Smooth muscle cell (in vitro differentiated cells): Measurements from ENCODE around the gene FMO2. TPM values are rescaled to one million over a fixed set of nuclear protein-coding genes. Genes with fewer than 3 reads are reported as not detected.

Experiments used
- DNase-seq: peaks from one replicate; lab custom pipeline; 2025; ENCODE audit not compliant: unreplicated experiment; lab: John Stamatoyannopoulos, UW
- H2AFZ ChIP-seq: fragments of 200-600 bp; sonication (generic); 2 replicates; pipeline ENCODE4 v1.6.0; 2016; ENCODE audit warnings: antibody characterized with exemption, low read depth, mild to moderate bottlenecking
- H3F3A ChIP-seq: fragments of 200-600 bp; sonication (generic); 2 replicates; pipeline ENCODE4 v1.6.0; 2017; ENCODE audit warnings: antibody characterized with exemption, low read depth
- H3K27ac ChIP-seq: fragments of 200-600 bp; sonication (generic); 2 replicates; pipeline ENCODE4 v1.5.1; 2016; ENCODE audit warnings: low read depth, mild to moderate bottlenecking
- H3K27me3 ChIP-seq: fragments of 200-600 bp; sonication (generic); 2 replicates; pipeline ENCODE4 v1.6.1; 2016; ENCODE audit warnings: low read depth, mild to moderate bottlenecking
- H3K36me3 ChIP-seq: fragments of 200-600 bp; sonication (generic); 2 replicates; pipeline ENCODE4 v1.5.1; 2016; ENCODE audit warnings: low read depth
- H3K4me1 ChIP-seq: fragments of 200-600 bp; sonication (generic); 2 replicates; pipeline ENCODE4 v1.5.1; 2016; ENCODE audit warnings: low read depth
- H3K4me2 ChIP-seq: fragments of 200-600 bp; sonication (generic); 2 replicates; pipeline ENCODE4 v1.6.0; 2016; ENCODE audit warnings: mild to moderate bottlenecking
- H3K4me3 ChIP-seq: fragments of 200-600 bp; sonication (generic); 2 replicates; pipeline ENCODE4 v1.5.1; 2016; ENCODE audit warnings: mild to moderate bottlenecking
- H3K79me2 ChIP-seq: fragments of 200-600 bp; sonication (generic); 2 replicates; pipeline ENCODE4 v1.6.0; 2016; ENCODE audit warnings: low read depth, mild to moderate bottlenecking
- H3K9ac ChIP-seq: fragments of 200-600 bp; sonication (generic); 2 replicates; pipeline ENCODE4 v1.6.0; 2016; ENCODE audit warnings: low read depth
- H3K9me3 ChIP-seq: fragments of 200-600 bp; sonication (generic); replicated peaks from 2 replicates; pipeline ENCODE4 v1.5.1; 2016; ENCODE audit warnings: low read depth
- H4K20me1 ChIP-seq: fragments of 200-600 bp; sonication (generic); 2 replicates; pipeline ENCODE4 v1.6.0; 2016; ENCODE audit warnings: low read depth
- CTCF ChIP-seq: fragments of 200-600 bp; sonication (generic); IDR thresholded peaks from 2 replicates; pipeline ENCODE4 v1.5.1; 2017; ENCODE audit warnings: borderline replicate concordance, mild to moderate bottlenecking, antibody characterized with exemption; ENCODE audit not compliant: insufficient read depth, poor library complexity, severe bottlenecking
- WGBS: methylation state at CpG from one replicate; pipeline ENCODE4 v1.1.7; 2016; ENCODE audit warnings: low lambda C conversion rate; 5-methylcytosine and 5-hydroxymethylcytosine counted together
- polyA plus RNA-seq: library from polyadenylated mRNA; unstranded; fragments of >200 nt; fragmentation: Nextera tagmentation; extraction: Ambion mirVana; gene quantifications from 2 replicates; pipeline ENCODE4 v1.2.1, GENCODE V29; 2016
- total RNA-seq: library from RNA; depleted of rRNA; stranded (reverse); fragments of >200 nt; gene quantifications from 2 replicates; pipeline ENCODE4 v1.2.3, GENCODE V29; 2014

FMO2 gene
- total and polyA plus RNA-seq, 2 experiments from 2014 or later, result not detected

GRCh38 chr1:171219346-171220080, 34.4 kb downstream of the FMO2 start:
- 11% methylated on average over 2 of the region's 2 CpGs for WGBS

DNA sequence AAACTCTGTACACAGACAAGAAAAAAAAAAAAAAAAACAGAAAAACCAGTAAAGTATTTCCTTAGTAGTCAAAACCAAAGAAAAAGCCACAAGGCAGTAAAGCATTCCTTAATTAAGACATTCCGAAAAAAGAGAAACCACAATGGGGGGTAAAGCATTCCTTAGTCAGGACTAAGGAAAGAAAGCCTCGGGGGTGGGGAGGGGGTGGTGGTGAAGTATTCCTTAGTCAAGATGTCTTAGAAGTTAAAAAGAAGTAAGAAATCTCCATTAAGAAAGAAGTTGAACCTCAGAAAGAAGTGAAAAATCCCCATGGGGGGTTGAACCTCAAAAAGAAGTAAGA, 35.0 kb downstream of the FMO2 start:
- Histone ChIP-seq H4K20me1 (no peaks in the 10 kb centered on the region), H3K4me3 (peak overlapping the region; percentile 47), H3K27me3 (no peaks in the 10 kb centered on the region), H3K9ac (peak overlapping the region; percentile 81), H3K36me3 (no peaks in the 10 kb centered on the region), H3K27ac (peak overlapping the region; percentile 95), H3K4me2 (peak overlapping the region; percentile 91), H3K9me3 (no peaks in the 10 kb centered on the region), H2AFZ (peak overlapping the region; percentile 94), H3F3A (peaks cover 8% of the 10 kb centered on the region), H3K4me1 (peaks cover 48% of the 10 kb centered on the region), H3K79me2 (no peaks in the 10 kb centered on the region)
- DNase-seq, result no peak
- TF ChIP-seq CTCF, result no peak
- 1% methylated on average over 2 of the region's 2 CpGs for WGBS

More at GRCh38 chr1:171219346-171220080, 34.4 kb downstream of the FMO2 start:
- Histone ChIP-seq H3F3A (peaks cover 8% of the 10 kb centered on the region), H3K9ac (no peak overlapping the region), H3K27me3 (no peaks in the 10 kb centered on the region), H3K4me3 (peak overlapping the region; percentile 47), H4K20me1 (no peaks in the 10 kb centered on the region), H3K4me2 (peak overlapping the region; percentile 91), H3K4me1 (peaks cover 48% of the 10 kb centered on the region), H3K79me2 (no peaks in the 10 kb centered on the region), H3K36me3 (no peaks in the 10 kb centered on the region), H3K9me3 (no peaks in the 10 kb centered on the region), H3K27ac (peak overlapping the region; percentile 95), H2AFZ (peak overlapping the region; percentile 15)
- DNase-seq, result no peak
- TF ChIP-seq CTCF, result no peak

GRCh38 chr1:171220581-171221054, 35.5 kb downstream of the FMO2 start:
- peaks cover 48% of the 10 kb centered on the region for H3K4me1 ChIP-seq
- no peaks in the 10 kb centered on the region for H3K79me2 ChIP-seq
- H3K4me3 ChIP-seq, result peak overlapping the region; percentile 47
- no peak for DNase-seq
- H3K4me2 ChIP-seq, result peak overlapping the region; percentile 91
- H3K27me3 ChIP-seq, result no peaks in the 10 kb centered on the region
- H2AFZ ChIP-seq, result peak overlapping the region; percentile 94
- H3K36me3 ChIP-seq, result no peaks in the 10 kb centered on the region
- under 1% methylated on average over 11 of the region's 11 CpGs for WGBS
- H3K9ac ChIP-seq, result peak overlapping the region; percentile 81
- H4K20me1 ChIP-seq, result no peaks in the 10 kb centered on the region
- TF ChIP-seq CTCF, result no peak
- peaks cover 8% of the 10 kb centered on the region for H3F3A ChIP-seq
- no peaks in the 10 kb centered on the region for H3K9me3 ChIP-seq
- peak overlapping the region; percentile 95 for H3K27ac ChIP-seq
